NCI-H2081 (cell line): ENCODE measurements around the gene MORN1.
"Not testable (repeated sequence)": the region's sequence is repeated elsewhere in the genome, so short reads cannot be mapped to it uniquely, and the experiment has no call there.

Experiments
- DNase-seq, 2 experiments: peaks; one replicate each; lab custom pipeline; 2025; lab: John Stamatoyannopoulos, UW

Gene MORN1

GRCh38 chr1:2337081-2337480, 54.3 kb downstream of the MORN1 start:
- no peak for DNase-seq

GRCh38 chr1:2336499-2336898, 54.9 kb downstream of the MORN1 start:
- no peak for DNase-seq

DNA sequence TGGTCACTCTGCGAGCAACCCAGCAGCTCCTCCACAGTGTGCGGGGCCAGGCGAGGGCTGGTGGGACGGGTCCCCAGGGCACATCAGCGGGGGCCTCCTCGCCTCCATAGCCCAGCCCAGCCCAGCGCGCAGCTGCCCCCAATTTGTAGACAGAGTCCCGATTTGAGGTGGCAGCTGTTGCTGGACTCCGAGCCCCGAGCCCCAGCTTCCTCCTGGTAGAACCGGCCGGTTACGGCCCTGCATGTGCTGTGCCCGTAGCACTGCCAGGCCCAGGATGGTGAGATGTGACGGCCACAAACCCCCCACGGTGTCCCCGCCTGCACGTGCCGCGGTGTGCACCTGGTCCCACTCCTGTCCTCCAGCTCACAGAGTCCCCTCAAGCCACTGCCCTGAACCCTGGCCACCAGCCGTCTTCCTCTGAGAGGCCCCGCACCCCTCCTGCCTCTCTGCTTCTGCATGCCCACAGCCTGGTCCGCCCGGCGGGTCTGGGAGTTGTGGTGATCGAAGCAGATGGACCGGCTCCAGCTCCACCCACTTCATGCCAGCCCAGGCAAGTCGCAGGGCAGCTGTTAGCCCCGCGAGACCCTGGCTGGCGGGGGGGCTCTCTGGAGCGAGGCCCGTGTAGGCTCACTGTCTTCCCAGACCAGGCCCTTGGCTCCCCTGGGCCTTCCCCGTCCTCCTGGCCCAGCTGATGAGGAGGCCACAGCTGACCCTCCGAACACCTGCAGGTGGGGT, 55.5 kb downstream of the MORN1 start:
- DNase-seq = no peak

DNA sequence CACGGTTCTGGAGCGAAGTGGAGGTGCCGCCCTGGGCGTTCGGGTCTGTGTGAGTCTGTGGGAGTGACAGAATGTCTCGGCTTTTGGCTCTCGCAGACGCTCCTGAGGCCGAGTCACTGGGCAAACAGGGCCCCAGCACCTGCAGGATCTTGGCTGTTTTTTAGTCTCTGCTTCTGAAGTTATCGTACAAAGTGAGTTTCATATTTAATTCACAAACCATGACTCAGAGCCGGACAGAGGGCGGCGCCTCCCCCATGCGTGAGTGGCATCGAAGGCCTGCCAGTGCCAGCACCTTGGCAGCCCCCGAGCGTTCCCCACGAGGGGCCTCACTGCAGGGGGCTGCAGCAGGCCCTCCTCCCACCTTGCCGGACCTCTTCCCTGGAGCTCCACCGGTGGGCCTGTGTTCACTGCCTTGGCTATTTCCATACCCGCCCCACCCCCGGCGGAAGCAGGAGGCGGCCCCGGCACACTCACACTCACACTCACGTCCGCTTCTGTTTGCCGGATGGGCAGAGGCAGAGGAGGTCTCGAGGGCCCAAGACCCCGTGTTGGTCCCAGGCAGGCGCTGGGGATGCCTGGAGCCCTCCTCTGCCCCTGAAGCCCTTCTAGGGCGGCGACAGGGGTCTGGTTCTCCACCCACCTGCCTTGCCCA, 56.3 kb downstream of the MORN1 start:
- DNase-seq = no peak

DNA sequence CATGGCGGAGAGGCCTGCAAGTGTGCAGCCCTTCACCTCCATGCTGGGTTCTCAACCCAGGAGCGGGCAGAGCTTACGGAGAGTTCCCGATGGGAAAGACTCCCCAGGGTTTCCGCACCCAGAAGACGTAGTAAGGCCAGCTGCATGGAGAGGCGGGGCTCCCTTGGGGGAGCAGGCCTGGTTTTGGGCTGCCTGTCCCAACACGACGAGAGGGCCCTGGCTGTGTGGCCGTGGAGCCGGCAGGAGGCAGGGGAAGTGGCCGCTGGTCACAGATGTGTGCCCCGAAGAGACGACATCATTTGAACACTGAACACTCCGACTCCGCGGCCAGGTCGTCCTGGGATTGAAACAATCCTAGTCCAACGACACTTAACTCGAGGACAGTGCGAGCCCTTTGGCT, 57.0 kb downstream of the MORN1 start:
- no peak for DNase-seq

GRCh38 chr1:2331580-2331979, 59.8 kb downstream of the MORN1 start:
- not testable (repeated sequence) for DNase-seq

- DNase-seq = no peak
Measured at GRCh38 chr1:2331200-2331544, 60.2 kb downstream of the MORN1 start.

DNA sequence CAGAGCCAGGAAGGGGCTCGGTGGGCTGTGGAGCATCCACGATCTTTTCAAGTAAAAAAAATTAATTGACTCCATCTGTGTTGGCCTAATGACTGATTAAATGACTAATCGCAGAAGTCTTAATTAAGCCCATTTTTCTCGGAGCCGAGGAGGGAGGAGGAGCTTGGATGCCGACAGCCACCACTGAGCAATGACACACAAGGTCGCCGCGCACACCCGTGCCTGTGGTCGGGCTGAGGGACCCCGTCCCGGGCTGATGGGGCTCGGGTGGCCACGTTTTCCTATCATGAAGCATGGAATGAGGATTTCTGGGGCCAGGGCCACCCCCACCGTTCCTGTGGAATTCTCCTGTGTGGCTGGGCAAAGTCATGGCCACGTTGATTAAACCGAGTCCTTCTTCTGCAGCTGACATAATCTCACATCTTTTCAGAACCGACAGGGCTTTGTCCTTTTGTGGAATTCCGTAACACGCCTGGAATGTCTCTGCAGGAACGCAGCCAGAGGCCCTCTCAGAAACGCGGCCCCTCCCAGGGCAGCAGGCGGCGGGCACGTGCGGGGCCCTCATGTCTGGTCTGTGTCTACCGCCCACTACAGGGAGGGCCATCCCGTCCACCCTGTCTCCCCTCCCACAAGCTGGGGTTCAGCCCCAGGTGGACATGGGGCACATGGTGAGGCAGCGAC, 60.7 kb downstream of the MORN1 start:
- no peak for DNase-seq

DNA sequence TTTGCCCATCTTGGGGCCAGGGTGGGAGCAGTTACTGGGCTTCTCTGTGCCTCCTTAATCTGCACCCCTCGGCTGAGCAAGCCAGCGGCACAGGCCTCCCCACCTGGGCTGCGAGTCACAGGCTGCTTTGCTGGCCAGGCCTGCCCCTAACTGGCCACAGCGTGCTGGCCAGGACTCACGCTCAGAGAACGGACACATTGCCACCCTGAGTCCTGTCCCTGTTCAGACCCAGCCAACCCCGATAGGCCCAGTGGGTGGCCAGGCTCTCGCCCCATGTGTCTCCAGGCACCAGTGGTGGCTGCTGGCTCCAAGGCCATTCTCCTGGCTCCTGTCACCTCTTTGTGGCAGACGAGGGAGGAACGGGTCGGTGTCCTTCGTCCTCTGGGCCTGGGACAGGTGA, 61.3 kb downstream of the MORN1 start:
- no peak for DNase-seq

GRCh38 chr1:2328676-2329455, 62.5 kb downstream of the MORN1 start:
- DNase-seq = no peak

- DNase-seq = no peak
Measured at GRCh38 chr1:2327841-2328240, 63.5 kb downstream of the MORN1 start.

DNA sequence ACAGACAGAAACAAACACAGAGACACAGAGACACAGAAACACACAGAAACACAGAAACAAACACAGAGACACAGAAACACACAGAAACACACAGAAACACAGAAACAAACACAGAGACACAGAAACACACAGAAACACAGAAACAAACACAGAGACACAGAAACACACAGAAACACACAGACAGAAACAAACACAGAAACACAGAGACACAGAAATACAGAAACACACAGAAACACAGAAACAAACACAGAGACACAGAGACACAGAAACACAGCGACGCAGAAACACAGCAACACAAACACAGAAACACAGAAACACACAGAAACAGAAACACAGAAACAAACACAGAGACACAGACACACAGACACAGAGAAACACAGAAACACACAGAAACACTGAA, 64.2 kb downstream of the MORN1 start:
- DNase-seq = not testable (repeated sequence)

GRCh38 chr1:2326524-2326923, 64.8 kb downstream of the MORN1 start:
- no peak for DNase-seq

DNA sequence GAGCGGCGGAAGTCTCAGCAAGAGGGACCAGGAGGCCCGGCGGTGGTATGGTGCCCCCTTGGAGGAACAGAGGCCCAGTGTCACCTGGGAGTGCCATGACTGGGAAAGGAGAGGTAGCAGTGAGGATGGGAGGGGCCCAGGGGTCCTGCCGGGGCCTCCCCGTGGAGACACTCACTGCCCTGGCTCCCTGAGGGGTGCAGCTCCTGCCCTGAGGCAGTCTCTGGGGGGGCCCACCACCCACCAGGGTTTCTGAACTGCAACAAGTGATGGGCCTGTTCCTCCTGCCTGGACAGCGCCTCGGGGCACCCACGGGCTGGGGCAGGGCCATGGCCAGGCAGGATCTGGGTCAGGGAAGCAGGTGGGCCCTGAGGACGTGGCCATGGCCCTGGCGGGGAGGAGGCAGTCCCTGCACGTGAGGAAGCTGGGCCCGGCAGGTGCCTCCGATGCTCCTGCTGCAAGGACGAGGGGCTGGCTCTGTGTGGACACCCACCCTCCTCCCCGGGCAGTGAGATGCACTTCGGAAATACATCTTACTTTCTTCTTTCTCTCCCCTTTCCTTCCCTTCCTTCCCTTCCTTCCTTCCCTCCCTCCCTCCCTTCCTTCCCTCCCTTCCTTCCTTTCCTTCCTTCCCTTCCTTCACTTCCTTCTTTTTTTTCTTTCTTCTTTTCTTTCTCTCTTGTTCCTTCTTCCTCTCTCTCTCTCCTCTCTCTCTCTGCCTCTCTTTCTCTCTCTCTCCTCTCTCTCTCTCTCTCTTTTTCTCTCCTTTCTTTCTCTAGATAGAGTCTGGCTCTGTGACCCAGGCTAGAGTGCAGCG, 66.6 kb downstream of the MORN1 start:
- DNase-seq = no peak

- no peak for DNase-seq
Measured at GRCh38 chr1:2323451-2323974, 67.8 kb downstream of the MORN1 start.

GRCh38 chr1:2322581-2323211, 68.7 kb downstream of the MORN1 start:
- no peak for DNase-seq

- no peak for DNase-seq
Measured at GRCh38 chr1:2322065-2322571, 69.2 kb downstream of the MORN1 start.

GRCh38 chr1:2320760-2321667, 70.3 kb downstream of the MORN1 start:
- no peak for DNase-seq

- DNase-seq = no peak
Measured at GRCh38 chr1:2320006-2320405, 71.3 kb downstream of the MORN1 start.

- DNase-seq = no peak
Measured at GRCh38 chr1:2319291-2319690, 72.1 kb downstream of the MORN1 start.
